Dermis lymphatic vessel endothelial cell (primary cell): ENCODE measurements around the gene RANBP3L. TPM values are rescaled to one million over a fixed set of nuclear protein-coding genes. Genes with fewer than 3 reads are reported as not detected.

ENCODE experiments used
- total RNA-seq: library from RNA; depleted of rRNA; stranded (reverse); fragments of >200 nt; gene quantifications from 2 replicates; pipeline ENCODE4 v1.2.1, GENCODE V29; 2014

RANBP3L gene, protein sequence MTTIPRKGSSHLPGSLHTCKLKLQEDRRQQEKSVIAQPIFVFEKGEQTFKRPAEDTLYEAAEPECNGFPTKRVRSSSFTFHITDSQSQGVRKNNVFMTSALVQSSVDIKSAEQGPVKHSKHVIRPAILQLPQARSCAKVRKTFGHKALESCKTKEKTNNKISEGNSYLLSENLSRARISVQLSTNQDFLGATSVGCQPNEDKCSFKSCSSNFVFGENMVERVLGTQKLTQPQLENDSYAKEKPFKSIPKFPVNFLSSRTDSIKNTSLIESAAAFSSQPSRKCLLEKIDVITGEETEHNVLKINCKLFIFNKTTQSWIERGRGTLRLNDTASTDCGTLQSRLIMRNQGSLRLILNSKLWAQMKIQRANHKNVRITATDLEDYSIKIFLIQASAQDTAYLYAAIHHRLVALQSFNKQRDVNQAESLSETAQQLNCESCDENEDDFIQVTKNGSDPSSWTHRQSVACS
- under 0.01 and 0.09 TPM in 2 replicates for total RNA-seq

DNA sequence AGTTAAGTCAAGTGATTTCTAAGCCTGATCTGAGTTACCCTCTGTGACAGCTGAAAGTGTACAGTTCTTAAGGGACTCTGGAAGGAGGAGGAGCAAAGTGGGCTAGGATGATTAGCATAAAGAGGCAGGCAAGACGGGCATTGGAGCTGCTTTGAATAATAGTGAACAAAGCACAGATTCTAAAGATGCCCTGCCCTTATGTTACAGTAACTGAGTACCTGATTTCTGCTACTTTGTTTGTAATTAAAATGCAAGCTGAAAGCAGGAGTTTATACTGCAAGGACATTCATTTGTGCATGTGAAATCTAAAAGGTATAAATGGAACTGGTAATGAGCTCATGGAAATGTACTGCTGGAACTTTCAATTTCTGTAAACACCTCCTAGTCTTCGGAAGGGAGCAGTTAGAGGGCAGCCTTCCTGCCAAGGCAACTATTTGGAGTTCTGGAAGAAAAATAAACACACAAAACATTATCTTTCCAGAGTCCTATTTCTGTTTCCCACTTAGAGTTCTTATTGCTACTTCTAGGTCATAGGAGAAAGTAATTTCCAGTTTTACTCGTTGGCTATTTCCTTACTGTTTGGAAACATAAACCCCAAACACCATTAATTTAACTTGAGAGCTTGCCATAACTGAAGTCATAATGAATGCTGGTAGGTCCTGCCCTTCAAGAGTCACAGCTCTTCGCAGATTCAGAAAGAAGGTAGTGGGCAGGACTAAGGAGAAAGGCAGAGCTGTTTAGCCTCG, at the start of gene RANBP3L:
Gene RANBP3L (minus strand): TSS at position 45 of the 746 bp plus-strand sequence. CDS start 486 bp downstream, outside the sequence.

DNA sequence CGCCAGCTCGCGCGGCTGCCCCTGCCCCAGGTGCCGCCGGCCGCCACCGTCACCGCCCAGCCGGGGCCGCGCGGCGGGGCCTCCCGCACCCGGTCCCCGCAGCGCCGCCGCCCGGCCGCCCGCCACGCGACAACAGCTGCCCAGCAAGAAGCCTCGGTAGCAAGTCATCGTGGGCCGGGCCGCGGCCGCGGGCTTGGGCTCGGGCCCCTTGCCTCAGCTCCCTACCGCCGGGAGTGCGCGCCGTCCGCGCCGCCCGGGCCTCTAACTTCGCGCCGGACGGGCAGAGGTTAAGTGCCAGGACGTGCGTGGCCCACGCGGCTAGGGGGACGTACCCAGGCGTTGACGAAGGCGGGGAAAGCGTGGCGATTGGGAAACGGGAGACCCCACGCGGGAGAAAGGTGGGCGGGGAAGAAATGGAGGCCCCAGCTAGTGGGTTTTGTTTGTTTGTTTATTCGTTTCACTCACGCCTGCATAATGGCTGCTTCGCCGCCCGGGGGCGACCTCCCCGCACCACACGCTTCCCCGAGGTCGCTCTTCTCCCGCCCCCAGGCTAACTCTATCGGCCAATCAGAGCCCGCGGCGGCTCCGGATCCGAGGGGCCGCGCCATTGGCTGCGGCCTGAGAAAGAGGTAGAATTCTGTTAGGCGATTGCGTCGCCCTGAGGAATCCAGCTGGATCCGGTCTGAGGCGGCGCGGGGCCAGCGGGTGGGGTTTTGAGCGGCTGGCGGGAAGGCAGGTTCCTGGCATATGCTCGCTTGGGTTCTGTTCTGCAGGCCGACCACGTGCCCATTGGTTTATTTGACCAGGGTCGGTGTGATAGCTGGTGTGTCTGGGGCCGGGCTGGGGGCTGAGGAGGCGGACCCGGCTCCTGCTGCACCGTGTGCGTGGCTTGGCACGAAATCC, 59.8 kb downstream of the RANBP3L start, which contains the start of gene NADK2:
Gene NADK2 (minus strand): TSS at position 295 of the 903 bp plus-strand sequence. CDS start 127 bp downstream, at position 168.

Other genes starting within 250 kb of the RANBP3L start
- gene UGT3A2, start 235.0 kb downstream of the RANBP3L start, total RNA-seq: not detected in 2 replicates
- gene LMBRD2, start 150.0 kb downstream of the RANBP3L start, total RNA-seq: 8.0 and 8.5 TPM in 2 replicates
- 10.2 and 17.9 TPM in 2 replicates for gene SKP2, start 149.8 kb downstream of the RANBP3L start, total RNA-seq
- 24.4 and 24.8 TPM in 2 replicates for gene NADK2, start 60.0 kb downstream of the RANBP3L start, total RNA-seq